ENCODE data around the gene MRPS26.
A peak's percentile ranks its signal among the peaks of the same experiment; 100 is the strongest.
"Not testable (repeated sequence)": the region's sequence is repeated elsewhere in the genome, so short reads cannot be mapped to it uniquely, and the experiment has no call there.

MRPS26 gene

DNA sequence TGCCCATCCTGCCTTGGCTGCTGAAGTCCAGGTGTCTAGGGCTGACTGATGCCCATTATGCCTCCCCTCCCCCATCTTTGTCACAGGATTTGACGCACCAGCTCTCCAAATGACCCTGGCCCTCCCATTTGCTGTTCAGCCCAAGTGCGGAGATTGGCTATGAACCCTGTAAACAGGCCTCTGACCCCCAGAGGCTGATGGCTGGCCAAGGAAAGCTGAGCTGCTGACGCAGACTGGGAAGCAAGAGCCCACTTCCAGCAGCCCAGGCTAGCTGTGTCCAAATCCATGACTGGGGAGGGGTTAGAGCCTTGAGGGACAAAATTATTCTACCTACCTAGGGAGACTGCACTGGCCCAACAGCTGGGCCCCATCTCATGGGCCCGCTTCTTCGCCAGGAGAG, 3.2 kb upstream of the MRPS26 start:
- no peak for DNase-seq

GRCh38 chr20:3043322-3043721, 2.5 kb upstream of the MRPS26 start, which contains the start of gene GNRH2:
GNRH2 (plus strand) TSS chr20:3043622; CDS start chr20:3044415, 793 bp downstream.
- no peak for DNase-seq

GRCh38 chr20:3044336-3044965, 1.4 kb upstream of the MRPS26 start:
- no peak for DNase-seq

GRCh38 chr20:3045042-3045815, 623 bp upstream of the MRPS26 start:
- peak; percentile 77 for DNase-seq

GRCh38 chr20:3046677-3047462, 1.0 kb downstream of the MRPS26 start:
- peak; percentile 8 for DNase-seq

DNA sequence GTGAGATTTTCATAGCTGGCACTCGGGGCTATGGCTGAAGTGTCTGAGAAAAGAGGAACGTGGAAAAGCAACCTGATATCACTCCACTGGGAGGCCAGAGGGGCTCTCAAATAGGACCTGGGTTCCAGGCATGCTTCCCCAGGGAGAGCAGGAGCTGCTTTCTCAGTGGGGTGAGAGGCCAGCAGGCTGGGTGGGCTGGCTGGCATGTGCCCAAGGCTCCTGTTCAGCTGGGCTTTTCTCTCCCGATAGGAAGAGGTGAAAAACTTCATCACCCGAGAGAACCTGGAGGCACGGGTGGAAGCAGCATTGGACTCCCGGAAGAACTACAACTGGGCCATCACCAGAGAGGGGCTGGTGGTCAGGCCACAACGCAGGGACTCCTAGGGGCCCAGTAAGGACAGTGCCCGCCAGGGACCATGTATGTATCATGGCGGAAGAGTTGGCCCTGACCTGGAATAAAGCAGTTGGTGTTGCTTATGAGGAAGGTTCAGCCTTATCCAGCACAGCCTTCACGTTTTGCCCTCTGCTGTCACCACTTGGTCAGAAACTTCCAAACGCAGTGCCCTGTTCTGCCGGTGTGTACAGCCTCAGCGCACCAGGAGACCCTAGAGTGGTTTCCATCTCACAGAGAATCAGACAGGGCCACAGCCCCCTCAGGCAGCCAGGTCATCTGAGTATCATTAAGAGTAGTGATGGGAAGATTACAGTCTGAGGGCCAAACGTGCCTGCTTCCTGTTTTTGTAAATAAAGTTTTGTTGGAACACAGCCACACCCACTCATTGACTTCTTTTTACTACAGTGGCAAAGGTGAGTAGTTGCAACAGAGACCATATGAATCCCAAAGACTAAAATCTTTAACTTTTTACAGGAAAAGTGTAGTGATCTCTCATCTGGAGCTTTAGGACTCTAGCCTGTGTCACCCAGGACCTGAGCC, 1.9 kb downstream of the MRPS26 start:
- no peak for DNase-seq

DNA sequence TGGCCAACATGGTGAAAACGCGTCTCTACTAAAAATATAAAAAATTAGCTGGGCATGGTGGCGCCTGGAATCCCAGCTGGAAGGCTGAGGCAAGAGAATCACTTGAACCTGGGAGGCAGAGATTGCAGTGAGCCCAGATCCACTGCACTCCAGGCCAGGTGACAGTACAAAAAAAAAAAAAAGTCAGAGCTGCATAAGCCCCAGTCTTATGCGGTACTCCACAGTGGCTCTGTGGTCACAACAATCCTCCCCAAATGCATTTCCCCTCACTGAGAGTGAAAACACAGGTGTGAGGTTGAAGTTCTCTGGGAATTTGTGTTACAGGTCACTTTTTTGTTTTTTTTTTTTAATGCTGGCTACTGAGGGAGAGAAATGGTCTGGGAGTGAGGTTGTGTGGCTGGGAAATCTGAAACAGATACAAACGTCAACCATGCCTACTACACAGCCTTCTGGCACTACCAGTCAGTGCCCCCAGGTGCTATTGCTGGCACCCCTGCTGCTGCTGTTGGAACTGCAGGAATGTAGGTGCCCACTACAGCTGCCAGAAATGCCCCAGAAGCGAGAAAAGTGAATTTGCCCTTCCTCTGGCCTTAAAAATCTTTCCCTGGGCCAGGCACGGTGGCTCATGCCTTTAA, 5.7 kb downstream of the MRPS26 start:
- DNase-seq, result no peak

GRCh38 chr20:3059489-3059888, 13.6 kb downstream of the MRPS26 start:
- no peak for DNase-seq

DNA sequence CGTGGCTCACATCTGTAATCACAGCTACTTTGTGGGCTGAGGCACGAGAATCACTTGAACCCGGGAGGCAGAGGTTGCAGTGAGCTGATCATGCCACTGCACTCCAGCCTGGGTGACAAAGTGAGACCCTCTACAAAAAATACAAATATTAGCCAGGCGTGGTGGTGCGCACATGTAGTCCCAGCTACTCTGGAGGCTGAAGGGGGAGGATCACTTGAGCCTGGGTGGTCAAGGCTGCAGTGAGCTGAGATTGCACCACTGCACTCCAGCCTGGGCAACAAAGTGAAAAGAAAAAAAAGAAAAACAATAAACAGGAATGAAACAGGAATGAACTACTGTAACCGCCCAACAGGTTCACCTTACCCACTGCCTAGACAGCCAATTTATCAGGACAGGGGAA, 18.3 kb downstream of the MRPS26 start:
- DNase-seq, result not testable (repeated sequence)

DNA sequence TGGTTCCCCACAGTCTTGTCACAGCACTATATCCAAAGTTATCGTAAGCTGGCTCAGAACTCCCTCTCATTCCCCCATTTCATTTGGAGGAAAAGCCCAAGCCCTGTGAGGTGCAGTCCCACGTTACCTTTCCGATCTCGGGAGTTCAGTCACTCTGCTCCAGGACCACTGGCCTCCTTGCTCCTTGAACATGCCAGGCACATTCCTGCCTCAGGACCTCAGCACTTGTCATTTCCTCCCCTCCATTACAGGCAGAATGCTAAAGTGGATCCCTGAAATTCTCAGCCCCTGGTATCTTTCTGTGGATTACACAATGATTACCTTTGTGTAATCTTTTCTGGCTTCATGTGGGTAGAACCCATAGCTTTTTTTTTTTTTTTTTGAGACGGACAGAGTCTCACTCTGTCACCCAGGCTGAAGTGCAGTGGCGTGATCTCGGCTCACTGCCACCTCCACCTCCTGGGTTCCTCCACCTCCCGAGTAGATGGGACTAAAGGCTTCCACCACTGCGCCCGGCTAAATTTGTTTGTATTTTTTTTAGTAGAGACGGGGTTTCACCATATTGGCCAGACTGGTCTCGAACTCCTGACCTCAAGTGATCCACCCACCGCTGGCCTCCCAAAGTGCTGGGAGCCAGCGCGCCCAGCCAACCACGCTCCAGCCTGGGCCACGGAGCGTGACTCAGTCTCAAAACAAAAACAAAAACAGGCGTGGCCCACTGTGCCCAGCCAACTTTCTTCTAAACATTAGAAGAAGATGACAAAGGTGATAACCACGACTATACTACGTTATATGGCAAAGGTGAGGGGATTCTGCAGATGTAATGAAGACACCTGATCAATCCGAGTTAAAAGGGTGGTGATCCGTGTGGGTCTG, 21.5 kb downstream of the MRPS26 start:
- no peak for DNase-seq

- no peak for DNase-seq
These were observed 22.2 kb downstream of the MRPS26 start for GRCh38 chr20:3068075-3068474.

DNA sequence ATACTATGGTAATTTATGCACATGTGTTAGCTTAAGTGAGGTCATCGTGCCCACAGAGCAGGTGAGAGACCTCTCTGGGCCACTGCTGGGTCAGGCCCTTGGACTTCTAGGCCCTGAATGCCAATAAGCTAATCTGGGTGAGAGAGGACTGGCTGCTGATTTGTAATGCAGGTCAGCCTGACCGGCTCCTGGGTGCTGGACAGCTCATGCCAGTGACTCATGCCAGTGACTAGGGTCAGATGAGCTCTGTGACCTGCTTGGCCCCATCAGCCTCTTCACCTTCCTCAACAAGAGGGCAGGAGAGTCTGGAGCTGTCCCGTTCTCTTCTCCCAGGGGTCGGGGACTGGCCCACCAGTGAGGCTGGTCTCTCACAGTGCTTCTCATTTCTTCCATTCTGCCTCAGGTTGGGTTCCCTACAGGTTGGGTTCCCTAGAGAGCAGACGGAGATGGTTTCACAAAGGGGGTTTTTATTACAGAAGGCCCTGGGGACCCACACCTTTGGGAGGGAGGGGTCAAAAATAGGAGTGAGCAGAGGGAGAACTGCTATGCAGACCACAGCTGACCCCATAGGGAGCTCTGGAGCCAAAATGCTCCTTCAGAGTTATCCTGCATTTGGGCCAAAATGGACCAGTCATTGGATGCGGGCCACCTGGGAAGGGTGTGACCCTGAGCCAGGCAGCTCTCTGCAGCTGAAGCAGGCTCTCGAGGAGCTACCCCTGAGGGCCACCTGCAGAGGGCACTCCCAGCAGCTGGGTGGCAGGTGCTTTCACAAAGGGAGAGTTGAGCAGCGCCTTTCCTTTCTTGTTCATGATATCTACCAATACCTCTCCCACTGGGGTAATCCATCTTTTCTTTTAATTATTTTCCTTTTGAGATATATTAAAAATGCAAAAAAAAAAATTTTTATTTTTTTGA, 23.4 kb downstream of the MRPS26 start:
- no peak for DNase-seq

GRCh38 chr20:3070725-3071124, 24.9 kb downstream of the MRPS26 start:
- no peak for DNase-seq

DNA sequence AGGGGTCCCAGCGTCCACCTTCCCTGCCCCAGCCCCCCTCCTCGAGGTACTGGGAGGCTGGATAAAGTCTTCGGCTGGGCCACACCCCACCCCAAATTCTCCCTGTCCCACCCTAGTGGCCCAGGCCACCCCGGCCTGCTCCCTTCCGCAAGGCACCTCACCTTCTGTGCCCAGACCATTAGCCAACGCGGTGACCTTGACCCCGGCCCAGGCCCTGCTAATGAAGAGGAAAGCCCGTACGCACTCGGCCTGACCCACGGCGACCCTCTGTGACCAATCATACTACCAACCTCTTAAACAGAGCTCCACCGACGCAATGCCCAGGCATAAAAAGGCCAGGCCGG, 25.4 kb downstream of the MRPS26 start:
- no peak for DNase-seq

DNA sequence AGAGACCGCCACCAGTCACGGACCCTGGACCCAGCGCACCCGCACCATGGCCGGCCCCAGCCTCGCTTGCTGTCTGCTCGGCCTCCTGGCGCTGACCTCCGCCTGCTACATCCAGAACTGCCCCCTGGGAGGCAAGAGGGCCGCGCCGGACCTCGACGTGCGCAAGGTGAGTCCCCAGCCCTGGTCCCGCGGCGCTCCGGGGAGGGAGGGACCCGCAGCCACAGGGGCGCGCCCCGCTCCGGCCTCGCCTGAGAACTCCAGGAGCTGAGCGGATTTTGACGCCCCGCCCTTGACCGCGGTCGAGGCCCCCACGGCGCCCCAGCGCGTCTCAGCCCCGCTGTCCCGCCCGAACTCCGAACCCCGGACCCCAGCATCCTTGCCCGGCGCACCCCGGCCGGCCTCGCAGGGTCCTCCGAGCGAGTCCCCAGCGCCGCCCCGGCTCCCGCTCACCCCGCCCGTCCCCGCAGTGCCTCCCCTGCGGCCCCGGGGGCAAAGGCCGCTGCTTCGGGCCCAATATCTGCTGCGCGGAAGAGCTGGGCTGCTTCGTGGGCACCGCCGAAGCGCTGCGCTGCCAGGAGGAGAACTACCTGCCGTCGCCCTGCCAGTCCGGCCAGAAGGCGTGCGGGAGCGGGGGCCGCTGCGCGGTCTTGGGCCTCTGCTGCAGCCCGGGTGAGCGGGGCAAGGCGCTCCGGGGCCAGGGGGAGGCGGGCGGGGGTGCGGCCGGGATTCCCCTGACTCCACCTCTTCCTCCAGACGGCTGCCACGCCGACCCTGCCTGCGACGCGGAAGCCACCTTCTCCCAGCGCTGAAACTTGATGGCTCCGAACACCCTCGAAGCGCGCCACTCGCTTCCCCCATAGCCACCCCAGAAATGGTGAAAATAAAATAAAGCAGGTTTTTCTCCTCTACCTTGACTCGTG, 26.0 kb downstream of the MRPS26 start, which contains the start of gene OXT:
Gene OXT, plus strand, starts transcription at position 11 of the 920 bp plus-strand sequence. Its CDS starts 36 bp downstream, at position 47.
- DNase-seq, result peak; percentile 47

GRCh38 chr20:3072530-3073250, 26.8 kb downstream of the MRPS26 start:
- DNase-seq, result no peak

GRCh38 chr20:3073251-3073643, 27.4 kb downstream of the MRPS26 start:
- not testable (repeated sequence) for DNase-seq

- DNase-seq, result no peak
These were observed 29.0 kb downstream of the MRPS26 start for GRCh38 chr20:3074812-3075211.

All from fibroblast of skin of back (primary cell).